Measurements from ENCODE around the gene TXNDC11.

The TXNDC11 gene

GRCh38 chr16:11719171-11719570, 23.5 kb downstream of the TXNDC11 start:
- no peak for DNase-seq

- no peak for DNase-seq
Observed at GRCh38 chr16:11717811-11718210, 24.8 kb downstream of the TXNDC11 start.

- DNase-seq: no peak
Observed at GRCh38 chr16:11716336-11716735, 26.3 kb downstream of the TXNDC11 start.

GRCh38 chr16:11715246-11715947, 27.3 kb downstream of the TXNDC11 start:
- DNase-seq: no peak

GRCh38 chr16:11712122-11712521, 30.5 kb downstream of the TXNDC11 start:
- no peak for DNase-seq

- no peak for DNase-seq
Observed at GRCh38 chr16:11711662-11712061, 31.0 kb downstream of the TXNDC11 start.

- DNase-seq: no peak
Observed at GRCh38 chr16:11708421-11708820, 34.2 kb downstream of the TXNDC11 start.

- no peak for DNase-seq
Observed at GRCh38 chr16:11707679-11708197, 34.9 kb downstream of the TXNDC11 start.

- no peak for DNase-seq
Observed at GRCh38 chr16:11706180-11706742, 36.4 kb downstream of the TXNDC11 start.

GRCh38 chr16:11705311-11706025, 37.2 kb downstream of the TXNDC11 start:
- DNase-seq: no peak

GRCh38 chr16:11700264-11701029, 42.2 kb downstream of the TXNDC11 start:
- no peak for DNase-seq

GRCh38 chr16:11699234-11699894, 43.3 kb downstream of the TXNDC11 start:
- DNase-seq: no peak

GRCh38 chr16:11698271-11698689, 44.4 kb downstream of the TXNDC11 start:
- DNase-seq: no peak

- no peak for DNase-seq
Observed at GRCh38 chr16:11697319-11697718, 45.3 kb downstream of the TXNDC11 start.

GRCh38 chr16:11696266-11697012, 46.2 kb downstream of the TXNDC11 start:
- no peak for DNase-seq

GRCh38 chr16:11692651-11693050, 50.0 kb downstream of the TXNDC11 start:
- DNase-seq: no peak

GRCh38 chr16:11692171-11692570, 50.5 kb downstream of the TXNDC11 start:
- DNase-seq: no peak

- no peak for DNase-seq
Observed at GRCh38 chr16:11691771-11692170, 50.9 kb downstream of the TXNDC11 start.

GRCh38 chr16:11691235-11691634, 51.4 kb downstream of the TXNDC11 start:
- DNase-seq: no peak

GRCh38 chr16:11689031-11689840, 53.4 kb downstream of the TXNDC11 start:
- DNase-seq: no peak

- DNase-seq: no peak
Observed at GRCh38 chr16:11688520-11688886, 54.2 kb downstream of the TXNDC11 start.

Measured in NCI-H2107 (cell line).